Measurements from ENCODE around the gene ALG12.

DNA sequence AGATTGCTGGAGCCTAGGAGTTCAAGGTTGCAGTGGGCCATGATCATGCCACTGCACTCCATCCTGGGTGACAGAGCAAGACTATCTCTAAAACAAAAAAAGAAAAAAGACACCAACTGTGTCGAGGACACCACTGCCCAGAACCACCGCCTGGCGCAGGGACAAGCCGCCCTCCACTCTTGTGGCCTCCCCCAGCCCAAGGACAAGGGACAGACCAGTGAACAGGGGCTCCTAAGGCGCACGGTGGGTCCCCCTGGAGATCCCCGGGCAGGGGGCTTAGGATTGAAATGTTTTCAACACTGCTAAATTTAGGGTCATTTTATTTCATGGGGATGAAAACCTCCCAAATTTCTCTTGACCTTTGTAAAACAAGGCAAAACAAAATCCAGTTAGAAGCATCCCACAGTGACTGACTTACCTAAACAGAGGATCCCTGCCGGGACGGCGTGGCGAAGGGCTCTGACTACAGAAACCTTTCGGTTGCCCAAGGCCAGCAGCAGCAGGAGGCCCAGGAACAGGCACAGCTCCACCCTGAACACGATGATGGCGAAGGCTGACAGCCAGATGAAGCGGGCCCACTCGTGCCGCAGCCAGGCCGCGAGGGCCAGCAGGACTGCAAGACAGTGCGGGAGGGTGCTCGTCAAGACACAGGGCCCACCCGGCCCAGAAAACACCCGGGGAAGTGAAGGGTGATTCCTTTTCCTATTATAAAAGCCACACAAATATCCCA lies 8.6 kb downstream of the ALG12 start:
- TF ChIP-seq, protein P1, sequence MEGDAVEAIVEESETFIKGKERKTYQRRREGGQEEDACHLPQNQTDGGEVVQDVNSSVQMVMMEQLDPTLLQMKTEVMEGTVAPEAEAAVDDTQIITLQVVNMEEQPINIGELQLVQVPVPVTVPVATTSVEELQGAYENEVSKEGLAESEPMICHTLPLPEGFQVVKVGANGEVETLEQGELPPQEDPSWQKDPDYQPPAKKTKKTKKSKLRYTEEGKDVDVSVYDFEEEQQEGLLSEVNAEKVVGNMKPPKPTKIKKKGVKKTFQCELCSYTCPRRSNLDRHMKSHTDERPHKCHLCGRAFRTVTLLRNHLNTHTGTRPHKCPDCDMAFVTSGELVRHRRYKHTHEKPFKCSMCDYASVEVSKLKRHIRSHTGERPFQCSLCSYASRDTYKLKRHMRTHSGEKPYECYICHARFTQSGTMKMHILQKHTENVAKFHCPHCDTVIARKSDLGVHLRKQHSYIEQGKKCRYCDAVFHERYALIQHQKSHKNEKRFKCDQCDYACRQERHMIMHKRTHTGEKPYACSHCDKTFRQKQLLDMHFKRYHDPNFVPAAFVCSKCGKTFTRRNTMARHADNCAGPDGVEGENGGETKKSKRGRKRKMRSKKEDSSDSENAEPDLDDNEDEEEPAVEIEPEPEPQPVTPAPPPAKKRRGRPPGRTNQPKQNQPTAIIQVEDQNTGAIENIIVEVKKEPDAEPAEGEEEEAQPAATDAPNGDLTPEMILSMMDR (conservative IDR thresholded peaks at IDR 0.05 in 1 of 2, IDR thresholded peaks at IDR 0.05 in 1 of 2; ENCODE audit: extremely low read depth in 1 of 2, insufficient read depth in 1 of 2, low read depth in 1 of 2, low read length in 2 of 2), result no peak
- TF ChIP-seq EZH2 (IDR thresholded peaks at IDR 0.05; ENCODE audit: borderline replicate concordance, low read length), result no peak
